ENCODE measurements around the gene C16orf90.

GRCh38 chr16:3501783-3502400 lies 6.6 kb upstream of the C16orf90 start:
- TF ChIP-seq CTCF (IDR thresholded peaks at IDR 0.05) (no peak), POLR2A (IDR thresholded peaks at IDR 0.05) (no peak)

All from right lobe of liver (tissue), 4 donors.